Coronary artery (tissue), 2 donors: Measurements from ENCODE around the gene SAG.

Source experiments
- DNase-seq: peaks from one replicate; pipeline ENCODE4 v3.0.0-alpha.2; 2017; ENCODE audit warnings: low spot score
- H3K27ac ChIP-seq, 2 donors: fragments of 200-600 bp; sonication (generic); one replicate each; pipeline ENCODE4 v1.5.1; 2016 to 2019
- H3K4me3 ChIP-seq: fragments of 200-600 bp; sonication (generic); 2 replicates; pipeline ENCODE4 v1.5.1; 2016; ENCODE audit warnings: mild to moderate bottlenecking, moderate library complexity
- CTCF ChIP-seq: fragments of 200-600 bp; sonication (generic); IDR thresholded peaks from one replicate; pipeline ENCODE4 v1.5.1; 2019; ENCODE audit warnings: antibody characterized with exemption

Gene SAG

GRCh38 chr2:233317196-233317943 lies 9.8 kb downstream of the SAG start:
- TF ChIP-seq CTCF = no peak
- no peak for DNase-seq
- no peak overlapping the region for H3K4me3 ChIP-seq
- no peak overlapping the region for H3K27ac ChIP-seq

- DNase-seq = no peak
- no peak for TF ChIP-seq CTCF
- Histone ChIP-seq H3K27ac (no peak overlapping the region), H3K4me3 (no peak overlapping the region)
Observed at GRCh38 chr2:233319256-233319655, 11.6 kb downstream of the SAG start.

GRCh38 chr2:233320470-233320869 lies 12.9 kb downstream of the SAG start:
- no peak overlapping the region for H3K4me3 ChIP-seq
- TF ChIP-seq CTCF = no peak
- no peak overlapping the region for H3K27ac ChIP-seq
- no peak for DNase-seq

DNA sequence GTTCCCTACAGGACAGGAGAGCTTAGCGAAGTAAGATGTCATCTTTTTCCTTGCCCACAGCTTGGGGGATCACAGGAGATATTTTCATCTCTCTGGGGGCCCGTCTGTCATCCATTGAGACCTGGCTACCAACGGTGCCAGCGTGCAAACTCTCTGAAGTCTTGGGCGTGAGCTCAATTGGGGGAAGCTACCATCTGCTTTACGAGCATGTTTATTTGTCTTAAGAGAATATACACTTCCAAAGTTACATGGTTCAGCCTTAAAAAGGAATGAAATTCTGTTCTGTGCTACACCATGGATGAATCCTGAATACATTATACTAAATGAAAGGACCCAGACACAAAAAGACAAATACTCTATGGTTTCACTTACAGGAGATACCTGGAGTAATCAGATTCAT lies 13.6 kb downstream of the SAG start:
- no peak for TF ChIP-seq CTCF
- H3K27ac ChIP-seq = no peak overlapping the region
- no peak for DNase-seq

GRCh38 chr2:233323851-233324250 lies 16.2 kb downstream of the SAG start:
- DNase-seq = no peak
- Histone ChIP-seq H3K4me3 (no peak overlapping the region), H3K27ac (no peak overlapping the region)
- TF ChIP-seq CTCF = no peak

More for the DNA sequence above, 13.6 kb downstream of the SAG start:
- H3K4me3 ChIP-seq = no peak overlapping the region

DNA sequence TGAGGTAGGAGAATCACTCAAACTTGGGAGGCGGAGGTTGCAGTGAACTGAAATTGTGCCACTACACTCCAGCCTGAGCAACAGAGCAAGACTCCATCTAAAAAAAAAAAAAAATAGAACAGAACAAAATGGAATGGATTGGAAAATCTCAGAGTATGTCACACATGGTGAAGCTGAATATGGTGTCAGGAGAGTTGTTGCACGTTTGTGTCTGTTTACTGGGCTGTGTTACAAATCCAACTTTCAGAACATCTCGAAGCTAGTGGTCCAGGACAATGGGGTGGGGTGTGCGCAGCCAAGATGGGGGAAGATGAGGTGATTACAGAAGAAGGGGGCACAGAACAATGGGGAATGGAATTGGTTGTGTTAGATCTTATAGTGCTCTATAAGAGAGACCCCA lies 17.6 kb downstream of the SAG start:
- no peak overlapping the region for H3K4me3 ChIP-seq
- no peak overlapping the region for H3K27ac ChIP-seq
- TF ChIP-seq CTCF = no peak
- DNase-seq = no peak

GRCh38 chr2:233325814-233326213 lies 18.2 kb downstream of the SAG start:
- no peak overlapping the region for H3K27ac ChIP-seq
- TF ChIP-seq CTCF = no peak
- no peak overlapping the region for H3K4me3 ChIP-seq
- no peak for DNase-seq
